Glomerular endothelial cell (primary cell): ENCODE data around the gene H2BK1. TPM values are rescaled to one million over a fixed set of nuclear protein-coding genes. Genes with fewer than 3 reads are reported as not detected.

ENCODE experiments used
- DNase-seq: peaks from one replicate; pipeline ENCODE4 v3.0.0-alpha.2; 2011; ENCODE audit warnings: low read depth, low spot score; ENCODE audit errors: extremely low read depth
- total RNA-seq: library from RNA; depleted of rRNA; stranded (reverse); fragments of >200 nt; gene quantifications from 2 replicates; pipeline ENCODE4 v1.2.3, GENCODE V29; 2015

Gene H2BK1
- total RNA-seq, 1 donor from 2014 or later: not detected

- no peak for DNase-seq
Measured at GRCh38 chr7:151179946-151180345, 30.3 kb downstream of the H2BK1 start.

GRCh38 chr7:151179287-151179860, 30.9 kb downstream of the H2BK1 start:
- DNase-seq: no peak

GRCh38 chr7:151178831-151179230, 31.5 kb downstream of the H2BK1 start:
- DNase-seq: no peak

- no peak for DNase-seq
Measured at GRCh38 chr7:151178236-151178635, 32.1 kb downstream of the H2BK1 start.

GRCh38 chr7:151177310-151177709, 33.0 kb downstream of the H2BK1 start:
- DNase-seq: no peak

- DNase-seq: no peak
Measured at GRCh38 chr7:151176401-151176800, 33.9 kb downstream of the H2BK1 start.

- no peak for DNase-seq
Measured at GRCh38 chr7:151175793-151176311, 34.4 kb downstream of the H2BK1 start.

- no peak for DNase-seq
Measured at GRCh38 chr7:151175047-151175792, 35.1 kb downstream of the H2BK1 start.

GRCh38 chr7:151174246-151175046, 35.8 kb downstream of the H2BK1 start:
- no peak for DNase-seq

GRCh38 chr7:151173386-151174245, 36.7 kb downstream of the H2BK1 start:
- no peak for DNase-seq

- DNase-seq: no peak
Measured at GRCh38 chr7:151172273-151173141, 37.8 kb downstream of the H2BK1 start.

GRCh38 chr7:151168787-151169162, 41.5 kb downstream of the H2BK1 start:
- no peak for DNase-seq

- no peak for DNase-seq
Measured at GRCh38 chr7:151168003-151168786, 42.1 kb downstream of the H2BK1 start.

GRCh38 chr7:151167197-151167961, 42.9 kb downstream of the H2BK1 start, which contains the start of gene GBX1:
GBX1 (minus strand) TSS chr7:151167694; CDS start chr7:151167548, 146 bp downstream.
- DNase-seq: no peak

GRCh38 chr7:151166629-151167196, 43.6 kb downstream of the H2BK1 start:
- DNase-seq: no peak

- DNase-seq: no peak
Measured at GRCh38 chr7:151161757-151162156, 48.5 kb downstream of the H2BK1 start.
